ENCODE results near the gene SLC43A1.

- TF ChIP-seq YY1 (IDR thresholded peaks at IDR 0.05; ENCODE audit: insufficient read depth, insufficient read length) (no peak), ZNF274 (IDR thresholded peaks at IDR 0.05; ENCODE audit: low read depth, low read length) (no peak)
These were observed 15.3 kb upstream of the SLC43A1 start, which contains the start of gene TIMM10 for GRCh38 chr11:57530596-57531507.

Measured in NT2/D1 (cell line).